ENCODE measurements around the gene LRIT2. TPM values are rescaled to one million over a fixed set of nuclear protein-coding genes. Genes with fewer than 3 reads are reported as not detected.

The LRIT2 gene
- total RNA-seq, 1 donor: not detected

- no peak for TF ChIP-seq CTCF (IDR thresholded peaks at IDR 0.05; ENCODE audit: extremely low read depth, low read depth, low read length)
These were observed 32.1 kb upstream of the LRIT2 start for GRCh38 chr10:84257343-84258020.

DNA sequence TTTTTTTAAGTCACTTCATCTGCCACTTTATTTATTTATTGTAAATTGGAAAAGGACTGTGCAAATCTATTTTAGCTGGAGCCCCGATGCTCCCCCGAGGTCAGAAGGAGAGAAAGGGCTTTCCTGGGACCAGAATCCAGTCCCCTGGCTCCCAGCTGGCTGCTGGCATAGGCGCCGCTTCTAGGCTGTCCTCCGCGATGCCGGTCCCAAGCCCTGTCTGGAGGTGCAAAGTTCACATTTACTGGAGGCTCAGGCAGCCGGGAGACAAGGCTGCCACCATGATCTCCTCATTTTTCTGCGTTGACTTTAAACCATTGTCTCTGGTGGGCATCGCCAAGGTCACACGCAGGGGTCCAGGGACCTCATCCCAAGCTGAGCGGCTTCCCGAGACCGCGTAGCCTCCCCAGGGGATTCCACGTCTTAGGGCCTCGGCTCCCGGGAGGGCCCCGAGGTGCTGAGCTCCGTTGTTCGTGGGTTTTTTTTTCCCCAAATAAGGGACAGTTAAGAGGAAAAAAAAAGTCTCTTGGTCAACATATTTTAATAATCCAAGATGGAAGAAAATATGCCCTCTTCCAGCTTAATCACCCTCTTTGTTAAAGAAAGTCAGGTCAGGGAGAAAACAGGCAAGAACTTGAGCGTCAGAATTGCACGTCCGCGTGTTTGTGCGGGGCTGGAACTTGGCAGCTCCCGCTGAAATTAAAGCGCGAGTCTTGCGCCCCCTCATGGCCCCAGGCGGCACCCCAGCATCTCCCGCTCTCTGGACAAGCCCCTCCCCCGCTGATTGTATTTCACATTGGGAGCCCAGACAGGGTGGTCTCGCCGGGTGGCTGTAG, 31.4 kb upstream of the LRIT2 start:
- H3K79me2 ChIP-seq (ENCODE audit: insufficient read depth, low read length): no peaks in the 10 kb centered on the region
- DNase-seq (ENCODE audit: insufficient read length, low spot score, missing footprints): no peak
- H2AFZ ChIP-seq (ENCODE audit: low read length): peak overlapping the region; percentile 44
- no peaks in the 10 kb centered on the region for H3K4me1 ChIP-seq (ENCODE audit: insufficient read depth, low read length)
- peak overlapping the region; percentile 61 for H3K4me2 ChIP-seq (ENCODE audit: insufficient read depth, low read length)
- no peaks in the 10 kb centered on the region for H3K27me3 ChIP-seq (ENCODE audit: insufficient read depth, low read length)
- TF ChIP-seq CTCF (IDR thresholded peaks at IDR 0.05; ENCODE audit: extremely low read depth, low read depth, low read length): peak; percentile 70
- no peaks in the 10 kb centered on the region for H4K20me1 ChIP-seq (ENCODE audit: insufficient read depth, low read length)
- no peaks in the 10 kb centered on the region for H3K9me3 ChIP-seq (ENCODE audit: low read depth, low read length)
- no peak overlapping the region for H3K27ac ChIP-seq (ENCODE audit: low read depth, low read length)
- no peak overlapping the region for H3K4me3 ChIP-seq (ENCODE audit: insufficient read depth, low read length)
- H3K36me3 ChIP-seq (ENCODE audit: insufficient read depth, low read length): no peaks in the 10 kb centered on the region

More at GRCh38 chr10:84257343-84258020, 32.1 kb upstream of the LRIT2 start:
- H3K4me2 ChIP-seq (ENCODE audit: insufficient read depth, low read length): peak overlapping the region; percentile 61
- H3K27me3 ChIP-seq (ENCODE audit: insufficient read depth, low read length): no peaks in the 10 kb centered on the region
- H2AFZ ChIP-seq (ENCODE audit: low read length): no peak overlapping the region
- peak; percentile 29 for DNase-seq (ENCODE audit: insufficient read length, low spot score, missing footprints)
- no peak overlapping the region for H3K4me3 ChIP-seq (ENCODE audit: insufficient read depth, low read length)
- no peaks in the 10 kb centered on the region for H3K79me2 ChIP-seq (ENCODE audit: insufficient read depth, low read length)
- no peak overlapping the region for H3K27ac ChIP-seq (ENCODE audit: low read depth, low read length)
- H3K36me3 ChIP-seq (ENCODE audit: insufficient read depth, low read length): no peaks in the 10 kb centered on the region
- no peaks in the 10 kb centered on the region for H4K20me1 ChIP-seq (ENCODE audit: insufficient read depth, low read length)
- no peaks in the 10 kb centered on the region for H3K4me1 ChIP-seq (ENCODE audit: insufficient read depth, low read length)
- no peaks in the 10 kb centered on the region for H3K9me3 ChIP-seq (ENCODE audit: low read depth, low read length)

DNA sequence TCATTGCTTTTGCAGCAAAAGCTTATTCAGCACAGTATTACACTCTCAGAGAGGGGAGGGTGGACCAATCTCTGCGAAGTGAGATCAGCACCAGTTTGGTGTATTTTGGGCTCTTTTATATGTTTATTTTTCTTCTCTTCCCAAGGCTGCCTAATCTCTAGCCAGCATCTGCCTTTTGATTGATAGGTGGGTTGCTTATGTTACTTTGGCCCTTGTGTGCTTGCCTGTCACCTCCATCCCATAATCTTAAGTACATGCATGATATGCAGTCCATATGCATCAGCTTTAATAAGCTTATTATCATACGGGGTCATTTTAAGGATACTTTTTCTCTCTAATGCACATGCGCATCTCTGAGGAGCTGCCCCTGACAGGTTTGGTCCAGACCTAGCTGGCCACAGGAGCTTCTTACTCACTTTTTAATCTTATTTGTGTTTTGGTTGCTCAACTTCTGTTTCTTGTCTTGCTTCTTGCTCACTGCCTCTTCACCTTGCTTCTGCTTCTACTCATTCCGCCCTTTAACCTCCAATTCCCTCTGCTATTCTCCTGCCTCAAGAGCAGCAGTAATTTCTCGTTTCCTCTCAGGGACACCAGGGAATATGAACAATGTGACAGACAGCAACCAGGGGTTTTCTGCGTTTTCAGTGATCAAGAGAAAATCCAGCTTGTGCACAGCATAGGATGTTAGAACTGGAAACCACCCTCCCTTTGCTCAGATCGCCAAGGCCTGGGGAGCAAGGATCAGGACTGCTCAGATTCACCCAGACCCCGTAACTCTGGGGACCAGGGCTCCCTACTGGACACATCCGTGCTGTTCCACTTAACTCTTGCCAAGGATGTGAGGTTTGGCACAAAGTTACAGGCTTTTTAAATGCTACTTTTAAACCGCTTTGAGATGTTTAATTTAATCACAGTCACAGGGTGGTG, 29.5 kb upstream of the LRIT2 start:
- Histone ChIP-seq H3K4me1 (ENCODE audit: insufficient read depth, low read length) (no peaks in the 10 kb centered on the region), H3K27me3 (ENCODE audit: insufficient read depth, low read length) (no peaks in the 10 kb centered on the region), H3K4me3 (ENCODE audit: insufficient read depth, low read length) (no peak overlapping the region), H3K79me2 (ENCODE audit: insufficient read depth, low read length) (no peaks in the 10 kb centered on the region), H3K27ac (ENCODE audit: low read depth, low read length) (no peak overlapping the region), H2AFZ (ENCODE audit: low read length) (no peak overlapping the region), H3K36me3 (ENCODE audit: insufficient read depth, low read length) (no peaks in the 10 kb centered on the region), H3K9me3 (ENCODE audit: low read depth, low read length) (no peaks in the 10 kb centered on the region), H3K4me2 (ENCODE audit: insufficient read depth, low read length) (no peak overlapping the region), H4K20me1 (ENCODE audit: insufficient read depth, low read length) (no peaks in the 10 kb centered on the region)
- TF ChIP-seq CTCF (IDR thresholded peaks at IDR 0.05; ENCODE audit: extremely low read depth, low read depth, low read length): no peak
- no peak for DNase-seq (ENCODE audit: insufficient read length, low spot score, missing footprints)

Measured in osteoblast (primary cell).